ENCODE measurements around the gene EPN1.
"Not testable (repeated sequence)": the region's sequence is repeated elsewhere in the genome, so short reads cannot be mapped to it uniquely, and the experiment has no call there.

EPN1 gene

GRCh38 chr19:55720214-55720746 is 45.3 kb downstream of the EPN1 start:
- no peak for DNase-seq (ENCODE audit: low read depth)

GRCh38 chr19:55720801-55721200 is 45.8 kb downstream of the EPN1 start:
- DNase-seq (ENCODE audit: low read depth), result no peak

GRCh38 chr19:55723491-55723890 is 48.5 kb downstream of the EPN1 start:
- no peak for DNase-seq (ENCODE audit: low read depth)

GRCh38 chr19:55730378-55730777 is 55.4 kb downstream of the EPN1 start:
- not testable (repeated sequence) for DNase-seq (ENCODE audit: low read depth)

- DNase-seq (ENCODE audit: low read depth), result no peak
These were observed 63.3 kb downstream of the EPN1 start, which contains the start of gene NLRP9 for GRCh38 chr19:55738302-55738701. TSS of gene NLRP9 (minus strand) at chr19:55738402. CDS start at chr19:55738374, 28 bp downstream.

GRCh38 chr19:55750715-55751114 is 75.7 kb downstream of the EPN1 start:
- DNase-seq (ENCODE audit: low read depth), result no peak

- no peak for DNase-seq (ENCODE audit: low read depth)
These were observed 78.4 kb downstream of the EPN1 start for GRCh38 chr19:55753401-55753800.

- not testable (repeated sequence) for DNase-seq (ENCODE audit: low read depth)
These were observed 81.8 kb downstream of the EPN1 start for GRCh38 chr19:55756808-55757207.

- DNase-seq (ENCODE audit: low read depth), result not testable (repeated sequence)
These were observed 83.8 kb downstream of the EPN1 start, which contains the start of gene RFPL4A for GRCh38 chr19:55758797-55759196. TSS of gene RFPL4A (plus strand) at chr19:55759097. CDS start at chr19:55761801, 2,704 bp downstream.

All from iris pigment epithelial cell (primary cell).